ENCODE measurements around the gene GCDH. TPM values are rescaled to one million over a fixed set of nuclear protein-coding genes. Genes with fewer than 3 reads are reported as not detected.
A peak's percentile ranks its signal among the peaks of the same experiment; 100 is the strongest.
"Not testable (repeated sequence)": the region's sequence is repeated elsewhere in the genome, so short reads cannot be mapped to it uniquely, and the experiment has no call there.

The GCDH gene
- total RNA-seq (2014; rRNA removed; shearing (Covaris generic)), result 29.0 and 29.7 TPM in 2 replicates
- 29.7 and 33.5 TPM in 2 replicates for polyA plus RNA-seq (2015; cell fraction: cytosol; rRNA removed)
- polyA plus RNA-seq (2015; cell fraction: nucleus; rRNA removed), result 43.8 and 47.1 TPM in 2 replicates

DNA sequence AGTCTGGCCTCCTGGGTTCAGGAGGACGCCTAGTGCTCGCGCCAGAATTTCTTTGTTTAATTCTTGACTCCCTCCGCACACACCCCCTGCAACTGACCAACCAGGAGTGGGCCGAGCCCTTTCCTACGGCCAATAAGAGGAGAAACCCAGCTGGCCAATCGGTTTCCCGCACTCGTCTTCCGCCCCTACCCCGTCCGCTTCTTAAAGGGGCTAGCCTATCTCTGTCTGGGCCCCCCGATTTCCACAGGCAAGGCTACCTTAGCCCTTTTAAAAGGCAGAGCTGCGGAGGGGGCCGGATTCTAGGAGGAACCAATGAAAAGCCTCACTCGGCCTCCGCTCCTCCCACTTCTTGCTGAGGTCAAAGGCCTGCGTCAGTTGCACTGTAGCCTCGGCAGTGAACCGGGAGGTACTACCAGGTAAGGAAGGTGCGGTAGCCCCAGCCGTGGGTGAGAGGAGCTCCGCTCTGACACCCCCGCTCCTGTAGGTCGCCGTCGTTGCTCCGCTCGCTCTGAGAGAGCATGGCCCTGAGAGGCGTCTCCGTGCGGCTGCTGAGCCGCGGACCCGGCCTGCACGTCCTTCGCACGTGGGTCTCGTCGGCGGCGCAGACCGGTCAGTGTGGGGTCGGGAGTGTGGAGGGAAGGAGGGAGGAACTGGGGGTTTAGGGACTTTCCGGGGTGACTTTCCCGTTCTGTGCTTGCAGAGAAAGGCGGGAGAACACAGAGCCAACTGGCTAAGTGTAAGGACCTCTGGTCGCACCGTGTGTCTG lies at the start of gene GCDH:
GCDH (plus strand) TSS at position 374 of the 766 bp plus-strand sequence; CDS start at position 519, 145 bp downstream.
- peak; percentile 99 for DNase-seq (ENCODE audit: low read depth)

DNA sequence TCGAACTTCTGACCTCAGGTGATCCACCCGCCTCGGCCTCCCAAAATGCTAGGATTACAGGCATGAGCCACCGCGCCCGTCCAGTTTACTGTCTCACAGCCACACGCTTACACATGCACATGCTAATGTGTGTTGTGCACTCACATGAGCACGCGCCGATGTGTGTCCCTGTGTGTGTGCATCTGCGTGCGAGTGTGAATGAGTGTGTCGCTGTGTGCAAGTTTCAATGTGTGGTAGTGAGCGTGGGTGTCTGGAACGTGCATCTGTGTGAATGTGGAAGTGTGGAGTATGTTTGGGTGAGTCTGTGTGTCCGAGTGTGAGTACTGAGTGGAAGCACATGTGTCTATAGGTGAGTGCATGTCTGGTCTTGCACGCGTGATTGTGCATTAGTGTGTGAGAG lies 48.4 kb upstream of the GCDH start:
- DNase-seq (ENCODE audit: low read depth), result no peak

DNA sequence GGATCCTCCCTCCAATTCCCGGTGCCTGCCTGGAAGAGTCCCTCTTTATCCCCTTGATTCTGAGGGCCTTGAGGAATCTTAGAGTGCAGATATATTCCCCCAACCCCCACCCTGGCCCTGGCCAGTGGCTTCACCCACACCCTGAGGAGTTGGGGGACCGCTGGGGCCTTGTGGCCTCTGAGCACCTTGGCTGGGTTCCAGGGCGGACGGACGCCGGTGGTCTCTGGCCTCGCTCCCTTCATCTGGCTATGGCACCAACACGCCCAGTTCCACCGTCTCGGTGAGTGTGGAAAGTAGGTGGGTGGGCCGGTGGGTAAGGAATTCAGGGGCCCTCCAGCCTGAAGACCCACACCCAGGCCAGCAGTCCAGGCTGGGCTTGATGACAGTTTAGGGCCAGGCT lies 47.6 kb upstream of the GCDH start:
- DNase-seq (ENCODE audit: low read depth), result no peak

DNA sequence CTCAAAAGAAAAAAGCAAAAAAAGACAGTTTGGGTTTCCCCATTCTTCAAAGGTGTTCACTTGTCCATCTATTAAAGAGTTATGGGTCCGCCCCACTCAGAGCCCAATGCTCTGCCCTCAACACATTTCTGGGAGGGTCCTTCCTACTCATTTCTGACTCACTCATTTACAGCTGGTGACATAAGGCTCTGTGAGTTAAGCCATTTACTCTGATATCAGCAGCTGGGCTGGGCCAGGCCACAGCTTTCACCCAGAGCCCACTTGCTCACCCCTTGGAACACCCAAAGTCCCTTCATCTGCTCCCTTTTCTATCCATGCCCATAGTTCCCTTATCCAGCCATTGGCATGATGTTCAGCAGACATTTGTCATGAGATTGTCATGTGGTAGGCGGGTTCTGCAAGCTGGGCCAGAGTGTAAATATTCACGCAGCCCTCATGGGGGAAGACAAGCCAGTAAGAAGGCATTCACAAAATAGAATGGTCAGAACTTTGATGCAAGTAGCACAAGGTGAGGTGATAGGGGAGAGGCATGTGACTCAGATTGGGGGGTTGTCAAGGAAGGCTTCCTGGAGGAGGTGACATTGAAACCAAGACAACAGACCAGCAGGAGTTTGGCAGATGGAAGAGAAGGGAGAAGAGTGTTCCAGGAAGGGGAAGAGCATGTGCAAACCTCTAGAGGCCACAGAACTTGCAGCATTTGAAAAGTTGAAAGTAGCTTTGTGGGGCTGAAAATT lies 46.8 kb upstream of the GCDH start:
- DNase-seq (ENCODE audit: low read depth), result no peak

DNA sequence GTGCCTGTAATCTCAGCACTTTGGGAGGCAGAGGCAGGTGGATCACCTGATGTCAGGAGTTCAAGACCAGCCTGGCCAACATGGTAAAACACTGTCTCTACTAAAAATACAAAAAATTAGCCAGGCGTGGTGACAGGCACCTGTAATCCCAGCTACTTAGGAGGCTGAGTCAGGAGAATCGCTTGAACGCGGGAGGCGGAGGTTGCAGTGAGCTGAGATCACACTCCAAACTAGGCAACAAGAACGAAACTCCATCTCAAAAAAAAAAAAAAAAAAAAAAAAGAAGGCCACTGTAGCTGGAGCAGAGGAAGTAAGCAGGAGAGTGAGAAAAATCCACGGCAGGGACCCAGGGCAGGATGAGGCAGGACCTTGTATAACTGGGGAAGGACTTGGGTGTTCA lies 44.3 kb upstream of the GCDH start:
- DNase-seq (ENCODE audit: low read depth), result not testable (repeated sequence)

DNA sequence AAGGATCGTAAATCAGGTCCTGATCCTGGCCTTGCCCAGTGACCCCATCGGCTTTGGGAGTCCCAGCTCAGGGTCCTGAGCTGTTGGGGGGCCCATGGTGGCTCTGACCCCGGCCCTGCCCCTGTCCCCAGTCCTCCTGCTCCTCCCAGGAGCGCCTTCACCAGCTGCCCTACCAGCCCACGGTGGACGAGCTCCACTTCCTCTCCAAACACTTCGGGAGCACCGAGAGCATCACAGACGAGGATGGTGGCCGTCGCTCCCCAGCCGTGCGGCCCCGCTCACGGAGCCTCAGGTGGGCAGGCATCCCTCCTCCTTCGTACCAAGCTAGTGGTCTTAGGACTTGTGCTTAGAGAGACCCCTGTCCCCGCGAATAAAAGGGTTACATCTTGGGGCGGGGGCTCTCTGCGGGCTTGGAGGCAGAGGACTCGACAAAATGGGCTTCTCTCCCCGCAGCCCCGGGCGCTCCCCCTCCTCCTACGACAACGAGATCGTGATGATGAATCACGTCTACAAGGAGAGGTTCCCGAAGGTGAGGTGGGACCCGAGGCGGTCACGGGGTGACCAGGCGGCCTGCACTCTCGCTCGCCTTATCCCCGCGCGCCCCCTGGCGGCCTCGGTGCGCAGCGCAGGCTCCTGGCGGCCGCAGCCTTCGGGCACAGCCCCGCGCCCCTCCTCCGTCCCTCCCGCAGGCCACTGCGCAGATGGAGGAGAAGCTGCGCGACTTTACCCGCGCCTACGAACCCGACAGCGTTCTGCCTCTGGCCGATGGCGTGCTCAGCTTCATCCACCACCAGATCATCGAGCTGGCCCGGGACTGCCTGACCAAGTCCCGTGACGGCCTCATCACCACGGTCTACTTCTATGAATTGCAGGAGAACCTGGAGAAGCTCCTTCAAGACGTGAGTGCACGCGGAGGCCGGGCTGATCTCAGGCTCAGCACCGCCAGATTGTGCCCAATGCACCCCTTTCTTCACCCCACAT lies 43.5 kb upstream of the GCDH start:
- DNase-seq (ENCODE audit: low read depth), result peak; percentile 80

DNA sequence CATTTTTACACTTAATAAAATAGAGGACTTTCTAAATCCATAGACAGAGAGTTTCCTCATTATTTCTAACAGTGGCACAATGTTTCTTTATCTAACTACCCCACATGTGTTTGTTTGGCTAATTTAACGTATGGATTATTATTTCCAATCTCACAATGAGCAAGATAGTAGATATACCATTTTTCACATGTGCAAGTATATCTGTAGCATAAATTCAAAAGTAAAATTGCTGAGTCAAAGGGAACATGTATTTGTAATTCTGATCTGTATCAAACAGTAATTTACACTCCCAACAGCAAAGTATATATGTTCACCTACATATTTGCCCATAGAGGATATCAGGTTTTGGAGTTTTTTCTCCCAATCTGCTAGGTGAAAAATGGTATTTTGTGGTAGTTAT lies 34.3 kb upstream of the GCDH start:
- DNase-seq (ENCODE audit: low read depth), result no peak

DNA sequence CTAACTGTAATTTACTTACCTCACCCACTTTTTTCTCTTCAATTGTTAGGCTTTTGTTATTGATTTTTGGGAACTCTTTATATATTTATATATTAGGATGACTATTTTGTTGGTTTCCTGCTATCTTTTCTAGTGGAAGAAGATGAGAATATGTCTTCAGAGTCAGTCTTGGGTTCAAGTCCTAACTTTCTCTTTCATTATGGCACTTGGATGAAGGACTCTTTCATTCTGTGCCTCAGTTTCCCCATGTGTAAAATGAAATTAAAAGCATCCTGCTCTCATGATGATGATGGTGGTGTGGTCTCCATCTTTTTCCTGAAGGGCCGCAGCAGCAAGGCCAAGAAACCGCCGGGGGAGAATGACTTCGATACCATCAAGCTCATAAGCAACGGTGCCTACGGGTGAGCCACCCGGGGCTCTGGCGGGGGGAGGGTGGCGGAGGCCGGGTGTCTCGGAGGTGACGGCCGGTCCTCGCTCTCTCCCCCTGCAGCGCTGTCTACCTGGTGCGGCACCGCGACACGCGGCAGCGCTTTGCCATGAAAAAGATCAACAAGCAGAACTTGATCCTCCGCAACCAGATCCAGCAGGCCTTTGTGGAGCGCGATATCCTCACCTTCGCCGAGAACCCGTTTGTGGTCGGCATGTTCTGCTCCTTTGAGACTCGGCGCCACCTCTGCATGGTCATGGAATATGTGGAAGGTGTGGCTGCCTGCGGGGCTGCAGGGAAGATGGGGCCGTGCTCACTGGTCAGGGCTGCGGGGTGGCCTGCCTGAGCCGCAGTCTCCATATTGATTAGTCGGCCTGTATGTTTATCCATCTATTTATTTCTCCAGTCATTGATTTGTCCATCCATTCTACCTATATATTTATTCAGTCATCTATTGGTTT lies 32.7 kb upstream of the GCDH start:
- no peak for DNase-seq (ENCODE audit: low read depth)

DNA sequence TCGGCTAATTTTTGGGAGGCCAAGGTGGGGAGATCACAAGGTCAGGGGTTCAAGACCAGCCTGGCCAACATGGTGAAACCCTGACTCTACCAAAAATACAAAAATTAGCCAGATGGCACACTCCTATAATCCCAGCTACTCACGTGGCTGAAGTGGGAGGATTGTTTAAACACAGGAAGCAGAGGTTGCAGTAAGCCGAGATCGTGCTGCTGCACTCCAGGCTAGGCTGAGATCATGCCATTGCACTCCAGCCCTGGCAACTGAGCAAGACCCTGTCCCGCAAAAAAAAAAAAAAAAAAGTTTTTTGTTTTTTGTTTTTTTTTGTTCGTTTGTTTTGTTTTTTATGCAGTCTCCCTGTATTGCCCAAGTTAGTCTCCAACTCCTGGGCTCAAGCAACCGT lies 31.4 kb upstream of the GCDH start:
- no peak for DNase-seq (ENCODE audit: low read depth)

DNA sequence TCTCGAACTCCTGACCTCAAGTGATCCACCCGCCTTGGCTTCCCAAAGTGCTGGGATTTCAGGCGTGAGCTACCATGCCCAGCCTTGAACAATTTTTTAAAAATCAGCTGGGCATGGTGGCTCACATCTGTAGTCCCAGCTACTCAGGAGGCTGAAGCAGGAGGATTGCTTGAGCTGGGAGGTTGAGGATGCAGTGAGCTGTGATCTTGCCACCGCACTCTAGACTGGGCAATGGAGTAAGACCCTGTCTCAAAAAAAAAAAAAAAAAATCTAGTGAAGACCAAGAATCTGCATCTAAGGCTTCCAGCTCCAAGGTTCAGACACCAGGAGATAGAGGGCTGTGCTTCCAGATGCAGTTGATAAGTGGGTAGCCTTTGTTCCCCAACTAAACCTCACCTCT lies 26.8 kb upstream of the GCDH start:
- DNase-seq (ENCODE audit: low read depth), result no peak

DNA sequence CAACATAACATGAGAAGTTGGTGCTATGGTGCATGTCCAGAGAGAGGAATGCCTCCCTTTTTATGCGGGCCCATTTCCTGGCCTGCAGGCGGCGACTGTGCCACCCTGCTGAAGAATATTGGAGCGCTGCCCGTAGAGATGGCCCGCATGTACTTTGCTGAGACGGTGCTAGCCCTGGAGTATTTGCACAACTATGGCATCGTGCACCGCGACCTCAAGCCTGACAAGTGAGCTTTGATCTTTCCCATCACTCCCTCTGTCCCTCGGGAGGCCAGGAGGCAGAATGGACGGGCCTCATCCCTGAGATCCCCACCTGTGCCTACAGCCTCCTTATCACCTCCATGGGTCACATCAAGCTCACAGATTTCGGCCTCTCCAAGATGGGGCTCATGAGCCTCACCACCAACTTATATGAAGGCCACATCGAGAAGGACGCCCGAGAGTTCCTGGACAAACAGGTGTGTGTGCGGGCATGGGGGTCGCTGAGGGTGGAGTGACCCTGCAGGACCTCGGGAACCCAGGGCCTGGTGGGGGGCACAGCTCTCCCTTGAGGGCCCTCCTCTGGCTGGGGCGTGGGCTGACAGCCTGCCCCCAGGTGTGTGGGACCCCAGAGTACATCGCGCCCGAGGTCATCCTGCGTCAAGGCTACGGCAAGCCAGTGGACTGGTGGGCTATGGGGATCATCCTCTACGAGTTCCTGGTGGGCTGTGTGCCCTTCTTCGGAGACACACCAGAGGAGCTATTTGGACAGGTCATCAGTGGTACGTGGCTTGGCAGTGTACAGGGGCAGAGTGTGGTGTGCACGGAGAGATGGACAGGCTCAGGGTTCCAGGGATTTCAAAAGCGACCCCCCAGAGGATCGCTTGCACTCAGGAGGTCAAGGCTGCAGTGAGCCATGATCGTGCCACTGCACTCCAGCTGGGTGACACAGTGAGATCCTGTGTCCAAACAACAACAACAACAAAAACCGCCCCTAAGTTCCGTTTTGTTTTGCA lies 25.9 kb upstream of the GCDH start:
- DNase-seq (ENCODE audit: low read depth), result no peak

DNA sequence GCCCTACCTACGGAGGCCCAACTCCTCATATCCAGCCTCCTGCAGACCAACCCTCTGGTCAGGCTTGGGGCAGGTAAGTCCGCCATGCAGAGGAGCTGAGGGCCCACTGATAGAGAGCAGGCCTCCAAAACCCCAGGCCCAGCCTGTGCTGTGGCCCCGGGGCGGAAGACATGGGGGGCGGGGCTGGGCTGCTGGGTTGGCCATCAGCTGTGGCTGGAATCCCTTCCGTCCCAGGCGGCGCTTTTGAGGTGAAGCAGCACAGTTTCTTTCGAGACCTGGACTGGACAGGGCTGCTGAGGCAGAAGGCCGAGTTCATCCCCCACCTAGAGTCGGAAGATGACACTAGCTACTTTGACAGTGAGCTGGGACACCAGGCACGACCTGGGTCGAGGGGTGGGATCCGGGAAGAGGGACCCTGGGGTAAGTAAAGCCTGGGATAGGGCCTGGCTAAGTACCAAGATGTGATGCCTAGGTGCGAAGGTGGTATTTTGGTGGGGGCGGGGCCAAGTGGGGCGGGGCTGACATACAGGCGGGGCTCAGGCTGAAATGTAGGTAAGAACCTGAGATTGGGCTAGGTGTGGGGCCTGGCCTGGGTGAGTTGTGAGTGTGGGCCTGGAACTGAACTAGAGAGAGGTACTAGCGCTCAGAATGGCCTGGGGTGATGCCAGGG lies 25.1 kb upstream of the GCDH start:
- no peak for DNase-seq (ENCODE audit: low read depth)

DNA sequence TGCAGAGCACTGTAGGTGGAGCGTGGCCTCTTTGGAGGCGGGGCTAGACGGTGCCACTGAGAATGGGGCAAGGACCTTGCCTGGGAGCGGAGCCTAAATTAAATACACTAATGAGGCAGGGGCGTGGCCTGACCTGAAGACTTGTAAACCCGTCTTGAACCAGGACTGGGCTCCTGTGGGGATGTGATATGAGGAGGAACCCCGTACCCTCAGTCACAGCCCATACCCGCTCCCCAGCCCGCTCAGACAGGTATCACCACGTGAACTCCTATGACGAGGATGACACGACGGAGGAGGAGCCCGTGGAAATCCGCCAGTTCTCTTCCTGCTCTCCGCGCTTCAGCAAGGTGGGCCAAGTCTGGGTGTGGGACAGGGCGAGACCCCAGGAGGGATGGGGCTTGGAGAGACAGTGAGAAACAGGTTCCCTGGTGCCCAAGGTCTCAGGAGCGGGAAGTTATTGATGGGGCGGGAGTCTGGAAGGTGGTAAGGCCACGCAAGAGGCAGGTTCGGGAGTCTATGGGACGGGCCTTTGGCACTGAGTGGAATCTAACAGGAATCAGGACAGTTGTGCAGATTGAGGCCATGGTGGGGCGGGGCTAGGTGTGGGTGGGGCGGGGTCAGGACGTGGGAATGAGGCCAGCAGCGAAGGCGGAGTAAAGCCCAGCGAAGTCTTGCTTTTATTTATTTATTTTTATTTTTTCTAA lies 24.4 kb upstream of the GCDH start:
- DNase-seq (ENCODE audit: low read depth), result no peak

DNA sequence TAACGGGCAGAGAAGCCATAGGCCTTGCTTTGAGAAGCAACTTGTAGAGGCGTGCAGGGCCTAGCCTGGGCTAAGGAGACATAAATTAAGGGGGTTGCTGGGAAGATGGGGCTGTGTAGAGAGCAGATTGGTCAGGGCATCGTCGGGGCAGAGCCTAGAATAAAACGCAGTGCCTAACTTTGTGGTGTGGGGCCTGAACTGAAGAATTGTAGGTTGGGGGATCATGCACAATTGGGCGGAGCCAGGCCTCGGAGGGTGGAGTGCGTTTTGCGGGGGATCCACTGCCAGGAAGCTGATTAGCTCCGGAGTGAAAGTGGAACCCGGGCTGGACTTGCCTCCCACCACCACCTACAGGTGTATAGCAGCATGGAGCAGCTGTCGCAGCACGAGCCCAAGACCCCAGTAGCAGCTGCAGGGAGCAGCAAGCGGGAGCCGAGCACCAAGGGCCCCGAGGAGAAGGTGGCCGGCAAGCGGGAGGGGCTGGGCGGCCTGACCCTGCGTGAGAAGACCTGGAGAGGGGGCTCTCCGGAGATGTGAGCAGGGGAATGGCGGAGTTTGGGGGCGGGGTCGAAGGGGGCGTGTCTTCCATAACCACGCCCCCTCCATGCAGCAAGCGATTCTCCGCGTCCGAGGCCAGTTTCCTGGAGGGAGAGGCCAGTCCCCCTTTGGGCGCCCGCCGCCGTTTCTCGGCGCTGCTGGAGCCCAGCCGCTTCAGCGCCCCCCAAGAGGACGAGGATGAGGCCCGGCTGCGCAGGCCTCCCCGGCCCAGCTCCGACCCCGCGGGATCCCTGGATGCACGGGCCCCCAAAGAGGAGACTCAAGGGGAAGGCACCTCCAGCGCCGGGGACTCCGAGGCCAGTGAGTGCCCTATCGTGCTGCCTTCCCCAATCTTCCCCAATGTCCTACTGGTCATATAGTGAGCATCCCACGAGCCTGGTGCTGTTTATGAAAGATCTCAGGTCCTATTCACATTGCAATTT lies 23.6 kb upstream of the GCDH start:
- DNase-seq (ENCODE audit: low read depth), result no peak

DNA sequence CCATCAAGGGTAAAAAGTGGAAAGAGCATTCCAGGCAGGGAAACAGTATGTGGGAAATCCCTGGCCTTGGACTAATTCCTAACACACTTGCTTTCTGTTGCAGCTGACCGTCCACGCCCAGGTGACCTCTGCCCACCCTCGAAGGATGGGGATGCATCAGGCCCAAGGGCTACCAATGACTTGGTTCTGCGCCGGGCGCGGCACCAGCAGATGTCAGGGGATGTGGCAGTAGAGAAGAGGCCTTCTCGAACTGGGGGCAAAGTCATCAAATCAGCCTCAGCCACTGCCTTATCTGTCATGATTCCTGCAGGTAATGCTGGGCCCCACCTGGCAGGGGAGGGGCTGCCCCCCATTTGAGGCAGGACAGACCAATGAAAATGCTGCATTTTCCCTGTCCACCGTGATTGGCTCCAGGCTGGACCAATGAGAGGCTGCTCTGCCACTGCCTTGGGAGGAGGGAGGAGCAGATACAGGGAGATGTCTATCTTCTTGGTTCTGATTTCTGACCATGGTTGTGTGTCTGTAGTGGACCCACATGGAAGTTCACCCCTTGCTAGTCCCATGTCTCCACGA lies 22.3 kb upstream of the GCDH start:
- DNase-seq (ENCODE audit: low read depth), result no peak

DNA sequence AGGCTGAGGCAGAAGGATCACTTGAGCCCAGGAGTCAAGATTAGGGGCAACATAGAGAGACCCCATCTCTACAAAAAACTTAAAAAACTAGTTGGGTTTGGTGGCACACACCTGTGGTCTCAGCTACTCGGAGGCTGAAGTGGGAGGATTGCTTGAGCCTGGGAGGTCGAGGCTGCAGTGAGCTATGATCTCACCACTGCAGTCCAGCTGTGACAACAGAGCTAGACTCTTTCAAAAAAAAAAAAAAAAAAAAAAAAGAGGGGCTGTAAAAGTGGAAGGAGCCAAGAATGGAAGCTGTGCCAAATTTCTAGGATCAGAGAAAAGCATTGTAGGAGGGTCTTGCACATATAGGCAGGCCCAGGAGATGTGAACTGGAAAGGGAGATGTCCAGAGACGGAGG lies 19.3 kb upstream of the GCDH start:
- DNase-seq (ENCODE audit: low read depth), result no peak

Measured in HT1080 (cell line).